ENCODE measurements around the gene PWP2.

DNA sequence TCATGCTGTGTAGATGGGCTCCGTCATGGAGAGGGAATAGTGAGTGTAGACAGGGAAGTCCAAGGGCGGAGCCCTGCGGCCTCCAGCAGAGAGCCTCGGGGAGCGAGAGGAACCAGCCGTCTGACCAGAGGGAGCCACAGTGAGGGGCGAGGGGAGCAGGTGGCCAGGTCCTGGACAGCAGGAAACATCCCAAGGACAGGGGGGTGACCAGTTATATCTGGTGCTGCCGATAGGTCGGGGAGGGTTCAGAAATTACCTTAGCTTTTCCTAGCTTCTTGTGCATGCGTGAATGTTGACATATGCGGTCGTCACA, 48.6 kb upstream of the PWP2 start:
- TF ChIP-seq, protein P1, sequence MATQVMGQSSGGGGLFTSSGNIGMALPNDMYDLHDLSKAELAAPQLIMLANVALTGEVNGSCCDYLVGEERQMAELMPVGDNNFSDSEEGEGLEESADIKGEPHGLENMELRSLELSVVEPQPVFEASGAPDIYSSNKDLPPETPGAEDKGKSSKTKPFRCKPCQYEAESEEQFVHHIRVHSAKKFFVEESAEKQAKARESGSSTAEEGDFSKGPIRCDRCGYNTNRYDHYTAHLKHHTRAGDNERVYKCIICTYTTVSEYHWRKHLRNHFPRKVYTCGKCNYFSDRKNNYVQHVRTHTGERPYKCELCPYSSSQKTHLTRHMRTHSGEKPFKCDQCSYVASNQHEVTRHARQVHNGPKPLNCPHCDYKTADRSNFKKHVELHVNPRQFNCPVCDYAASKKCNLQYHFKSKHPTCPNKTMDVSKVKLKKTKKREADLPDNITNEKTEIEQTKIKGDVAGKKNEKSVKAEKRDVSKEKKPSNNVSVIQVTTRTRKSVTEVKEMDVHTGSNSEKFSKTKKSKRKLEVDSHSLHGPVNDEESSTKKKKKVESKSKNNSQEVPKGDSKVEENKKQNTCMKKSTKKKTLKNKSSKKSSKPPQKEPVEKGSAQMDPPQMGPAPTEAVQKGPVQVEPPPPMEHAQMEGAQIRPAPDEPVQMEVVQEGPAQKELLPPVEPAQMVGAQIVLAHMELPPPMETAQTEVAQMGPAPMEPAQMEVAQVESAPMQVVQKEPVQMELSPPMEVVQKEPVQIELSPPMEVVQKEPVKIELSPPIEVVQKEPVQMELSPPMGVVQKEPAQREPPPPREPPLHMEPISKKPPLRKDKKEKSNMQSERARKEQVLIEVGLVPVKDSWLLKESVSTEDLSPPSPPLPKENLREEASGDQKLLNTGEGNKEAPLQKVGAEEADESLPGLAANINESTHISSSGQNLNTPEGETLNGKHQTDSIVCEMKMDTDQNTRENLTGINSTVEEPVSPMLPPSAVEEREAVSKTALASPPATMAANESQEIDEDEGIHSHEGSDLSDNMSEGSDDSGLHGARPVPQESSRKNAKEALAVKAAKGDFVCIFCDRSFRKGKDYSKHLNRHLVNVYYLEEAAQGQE (IDR thresholded peaks at IDR 0.05; ENCODE audit: insufficient read depth in 1 of 2, low read depth in 2 of 2, low read length in 2 of 2): no peak
- no peak for TF ChIP-seq TAF1 (IDR thresholded peaks at IDR 0.05; ENCODE audit: borderline replicate concordance, insufficient read depth, low read length)
- no peak for TF ChIP-seq SIN3A (IDR thresholded peaks at IDR 0.05; ENCODE audit: borderline replicate concordance, insufficient read depth, low read length)
- TF ChIP-seq POLR2AphosphoS5 (IDR thresholded peaks at IDR 0.05; ENCODE audit: low read depth, low read length): no peak
